NCI-H1694 (cell line): Measurements from ENCODE around the gene HOXA10.

Source experiments
- DNase-seq: peaks from one replicate; lab custom pipeline; 2025; lab: John Stamatoyannopoulos, UW

The HOXA10 gene

GRCh38 chr7:27130540-27131389, 43.4 kb downstream of the HOXA10 start, which contains the start of gene HOXA4:
Gene HOXA4, minus strand, starts transcription at chr7:27130757. Its CDS starts 24 bp downstream, at chr7:27130733.
- no peak for DNase-seq

DNA sequence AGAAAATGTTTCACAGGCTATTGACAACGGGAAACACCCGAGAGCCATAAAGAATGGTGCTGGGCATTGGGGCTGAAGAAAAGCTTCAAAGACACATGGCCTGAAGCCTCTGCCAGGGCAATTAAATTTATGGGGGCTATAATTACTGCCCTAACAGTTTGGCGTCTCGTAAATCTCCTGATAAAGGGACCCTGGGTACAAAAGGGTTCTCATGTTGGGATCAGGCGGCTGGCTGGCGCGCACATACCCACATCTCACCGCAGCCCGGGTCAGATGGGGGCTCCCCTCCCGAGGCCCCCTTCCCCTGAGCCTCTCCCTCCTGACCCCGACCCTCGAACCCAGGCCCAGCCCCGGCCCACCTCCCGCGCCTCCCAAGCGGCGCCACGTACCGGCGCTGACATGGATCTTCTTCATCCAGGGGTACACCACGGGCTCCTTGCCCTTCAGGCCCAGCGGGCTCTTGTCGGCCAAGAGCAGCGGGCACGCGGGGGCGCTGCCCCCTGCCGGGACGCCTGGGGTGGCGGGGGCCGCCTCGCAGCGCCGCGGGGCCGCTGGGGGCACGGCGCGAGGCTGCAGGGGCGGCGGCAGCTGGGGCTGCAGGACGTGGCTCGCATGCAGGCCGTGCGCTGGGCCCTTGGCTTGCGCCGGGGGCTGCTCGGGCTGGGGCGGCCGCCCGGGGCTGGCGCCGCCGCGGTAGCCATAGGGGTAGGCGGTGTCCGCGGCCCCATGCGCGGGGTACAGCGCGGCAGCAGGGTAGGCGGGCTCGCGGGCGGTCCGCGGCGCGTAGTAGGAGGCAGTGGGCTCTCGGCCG, 44.2 kb downstream of the HOXA10 start:
- DNase-seq = no peak

DNA sequence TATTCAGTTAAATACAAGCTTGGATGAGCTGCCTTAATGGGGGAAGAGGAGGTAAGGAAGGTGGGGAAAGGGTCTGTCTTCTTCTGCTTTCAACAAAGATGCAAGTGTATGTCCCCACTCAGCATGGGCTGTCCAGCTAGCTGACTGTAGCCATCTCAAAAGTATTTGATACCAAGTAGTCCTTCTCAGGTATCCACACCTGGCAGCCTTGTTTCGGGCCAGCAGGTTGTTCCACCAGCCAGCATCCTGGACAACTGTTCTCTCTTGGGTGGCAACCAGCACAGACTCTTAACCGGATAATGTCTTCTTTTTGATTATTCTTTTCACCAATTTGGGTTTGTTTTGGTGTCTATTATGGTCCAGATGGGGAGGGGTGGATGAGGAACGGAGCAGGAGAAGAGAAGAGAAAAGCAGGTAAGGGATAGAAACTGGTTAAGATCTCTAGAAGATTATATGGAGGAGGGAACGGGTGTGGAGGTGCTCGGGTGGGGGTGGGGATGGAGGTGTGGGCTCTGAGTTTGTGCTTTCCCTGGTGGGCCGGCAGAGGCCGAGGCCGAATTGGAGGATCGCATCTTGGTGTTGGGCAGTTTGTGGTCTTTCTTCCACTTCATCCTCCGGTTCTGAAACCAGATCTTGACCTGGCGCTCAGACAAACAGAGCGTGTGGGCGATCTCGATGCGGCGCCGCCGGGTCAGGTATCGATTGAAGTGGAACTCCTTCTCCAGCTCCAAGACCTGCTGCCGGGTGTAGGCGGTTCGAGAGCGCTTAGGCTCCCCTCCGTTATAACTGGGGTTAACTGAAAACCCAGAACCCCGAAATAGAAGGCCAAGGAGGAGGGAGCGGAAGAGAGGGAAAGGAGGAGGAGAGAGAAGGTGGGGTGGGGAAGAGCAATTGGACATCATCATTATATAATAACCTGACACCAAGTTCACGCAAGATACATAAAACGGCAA, 45.1 kb downstream of the HOXA10 start:
- DNase-seq = no peak

DNA sequence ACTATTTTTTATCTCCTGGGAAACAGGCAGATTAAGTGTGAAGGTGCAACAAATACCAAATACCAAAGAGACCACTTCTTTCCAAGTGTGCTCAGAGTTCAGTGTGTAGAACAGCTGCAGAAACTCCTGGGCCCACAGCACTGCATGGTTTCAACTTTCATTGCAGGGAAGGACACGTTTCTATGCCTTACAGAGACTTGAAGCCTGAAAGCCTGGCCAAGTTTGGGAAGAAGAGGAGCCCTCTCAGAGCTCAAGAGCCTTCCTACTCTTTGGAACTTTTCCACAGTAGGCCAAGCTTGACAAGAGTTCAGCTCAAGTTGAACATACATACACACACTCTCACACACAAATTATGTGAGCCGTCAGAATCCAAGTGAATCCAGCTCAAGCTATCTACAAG, 46.1 kb downstream of the HOXA10 start:
- no peak for DNase-seq

DNA sequence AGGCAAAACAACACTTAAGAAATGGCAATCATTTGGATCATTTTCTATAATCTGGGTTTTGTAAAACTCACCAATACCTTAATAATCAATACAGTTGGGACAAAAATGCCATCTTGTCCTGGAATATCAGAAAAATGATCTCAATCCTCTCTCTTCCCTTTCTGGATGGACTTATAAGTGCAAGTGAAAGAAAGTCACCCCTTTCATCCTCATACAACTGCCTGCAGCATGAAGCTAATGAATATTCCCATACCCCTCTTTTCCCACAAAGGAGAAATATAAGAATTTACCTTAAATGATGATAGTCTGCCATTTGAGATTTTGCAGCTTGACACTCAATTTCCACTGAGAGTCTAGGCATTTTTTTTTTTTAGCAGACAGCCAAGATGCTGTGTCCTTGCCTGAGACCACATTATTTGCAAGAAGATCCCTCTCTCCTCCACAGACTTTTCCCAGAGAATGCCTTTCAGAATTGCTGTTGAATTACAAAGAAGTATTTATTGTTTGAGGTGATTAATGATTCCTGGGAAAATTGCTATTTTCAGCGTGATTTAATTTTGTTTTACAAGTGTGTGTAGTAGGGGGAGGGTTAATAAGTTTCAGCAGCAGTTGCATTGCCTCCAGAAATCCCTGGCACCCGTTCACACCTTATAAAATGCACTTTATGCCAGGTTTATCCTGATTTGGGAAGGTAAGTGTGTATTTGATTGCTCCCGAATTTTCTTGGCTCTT, 47.4 kb downstream of the HOXA10 start:
- no peak for DNase-seq

DNA sequence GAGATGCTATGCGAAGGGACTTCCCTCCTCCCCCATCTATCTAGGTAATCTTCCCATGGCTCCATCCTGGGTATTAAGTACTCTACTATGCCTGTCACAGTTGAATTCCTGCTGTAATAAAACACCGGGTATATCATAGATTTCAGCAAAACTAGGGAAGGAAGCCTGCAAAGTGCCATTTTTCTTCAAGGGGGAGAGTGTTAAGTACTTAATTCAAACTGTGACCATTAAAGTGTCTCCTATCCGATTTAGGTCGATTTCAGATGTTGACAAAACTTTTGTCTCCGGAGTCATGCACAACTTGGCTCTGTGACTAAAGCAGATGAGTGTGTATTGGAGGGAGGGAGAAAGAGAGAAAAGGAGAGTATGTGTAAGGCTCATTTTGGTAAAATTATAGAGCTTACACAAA, 48.1 kb downstream of the HOXA10 start:
- DNase-seq = no peak

GRCh38 chr7:27124902-27125689, 49.0 kb downstream of the HOXA10 start:
- DNase-seq = no peak

GRCh38 chr7:27124096-27124901, 49.8 kb downstream of the HOXA10 start:
- no peak for DNase-seq

- DNase-seq = no peak
These were observed 50.6 kb downstream of the HOXA10 start for GRCh38 chr7:27123477-27124053.

- DNase-seq = no peak
These were observed 51.1 kb downstream of the HOXA10 start for GRCh38 chr7:27123007-27123476.

DNA sequence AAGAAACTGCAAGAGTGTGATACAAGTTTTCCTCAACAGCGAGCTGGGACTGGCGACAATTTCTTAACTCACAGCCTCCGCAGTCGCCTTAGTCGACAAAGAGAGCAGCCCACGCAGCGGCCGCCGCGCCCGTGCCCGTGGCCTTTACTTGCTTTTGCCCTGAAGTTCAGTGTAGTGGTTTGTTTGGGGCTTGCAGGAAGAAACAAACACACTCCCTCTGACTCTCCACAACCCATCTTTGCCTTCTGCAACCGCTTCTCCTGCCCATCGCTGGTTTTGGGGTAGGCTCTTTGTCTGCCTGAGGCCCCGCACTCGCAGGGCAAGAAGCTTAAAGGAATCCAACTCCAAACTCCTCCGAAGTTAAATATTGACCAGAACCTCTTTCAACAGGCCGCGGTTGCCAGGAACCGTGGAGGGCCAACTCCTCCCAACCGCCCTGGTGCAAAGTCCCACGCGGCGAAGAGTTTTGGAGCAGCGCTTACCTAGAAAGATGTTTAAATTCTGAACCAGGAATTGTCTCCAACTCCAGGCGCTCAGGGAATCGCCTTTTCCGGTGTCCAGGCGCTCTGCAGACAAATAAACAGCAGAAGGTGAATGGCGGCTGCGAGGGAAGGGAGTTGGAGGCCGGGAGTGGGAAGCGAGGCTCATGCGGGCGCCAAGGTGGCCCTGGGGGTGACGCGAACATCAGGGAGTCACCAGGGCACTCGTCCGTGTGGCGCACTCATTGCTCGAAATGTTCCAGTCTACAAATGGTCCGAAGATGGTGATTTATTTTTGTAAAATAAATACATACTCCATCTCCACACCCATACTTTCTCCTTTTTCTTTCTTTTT, 51.8 kb downstream of the HOXA10 start:
- DNase-seq = no peak

- DNase-seq = no peak
These were observed 52.4 kb downstream of the HOXA10 start for GRCh38 chr7:27121684-27122076.
